22Rv1 (cell line): ENCODE measurements around the gene SERPINH1.

Source experiments
- CTCF ChIP-seq: fragments of 450-650 bp; IDR thresholded peaks from 2 replicates; pipeline ENCODE4 v1.5.1; 2017; ENCODE audit warnings: mild to moderate bottlenecking
- ZFX ChIP-seq: fragments of 450-650 bp; IDR thresholded peaks from 2 replicates; pipeline ENCODE4 v1.6.1; 2017; ENCODE audit warnings: antibody characterized with exemption, borderline replicate concordance

DNA sequence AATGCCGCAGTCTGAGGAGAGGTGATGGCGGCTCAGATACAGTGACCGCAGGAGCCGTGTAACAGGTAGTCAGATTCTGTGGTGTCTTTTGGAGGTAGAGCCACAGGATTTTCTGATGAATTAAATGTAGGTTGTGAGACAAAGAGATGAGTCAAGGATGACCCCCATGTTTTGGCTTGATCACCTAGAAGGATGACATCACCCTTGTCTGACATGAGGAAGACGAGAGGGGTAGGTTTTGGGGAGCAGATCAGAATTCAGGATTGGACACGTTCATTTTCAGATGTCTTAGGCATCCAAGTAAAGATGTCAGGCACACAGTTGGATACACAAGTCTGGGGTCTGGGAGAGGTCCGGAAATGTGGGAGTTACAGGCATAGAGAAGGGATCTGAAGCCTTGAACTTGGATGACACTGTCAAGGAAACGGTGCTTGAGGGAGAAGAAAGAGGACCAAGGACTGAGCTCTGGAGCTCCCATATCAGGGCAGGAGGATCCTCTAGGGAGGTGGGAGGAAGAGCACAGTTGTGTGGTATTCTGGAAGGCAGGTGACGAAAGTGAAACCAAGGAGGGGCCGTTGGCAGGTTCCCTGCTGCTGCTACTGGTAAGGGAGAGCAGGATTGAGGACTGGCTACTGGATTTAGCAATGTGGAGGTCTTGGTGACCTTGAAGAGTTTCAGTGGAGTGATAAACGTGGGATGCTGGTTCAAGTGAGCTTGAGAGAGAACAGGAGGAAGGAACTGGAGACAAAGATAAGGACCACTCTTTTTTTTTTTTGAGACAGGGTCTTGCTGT is 23.7 kb upstream of the SERPINH1 start:
- TF ChIP-seq CTCF = no peak
- no peak for TF ChIP-seq ZFX
